SK-N-MC (cell line): ENCODE measurements around the gene SDE2.

Experiments used
- DNase-seq: peaks from one replicate; pipeline ENCODE4 v3.0.0-alpha.2; 2011; ENCODE audit warnings: low read depth, low spot score
- H3K27ac ChIP-seq: fragments of 200-600 bp; sonication (generic); 2 replicates; pipeline ENCODE4 v1.5.1; 2016; ENCODE audit warnings: mixed run types
- H3K36me3 ChIP-seq: fragments of 200-600 bp; sonication (generic); 2 replicates; pipeline ENCODE4 v1.6.1; 2017; ENCODE audit warnings: antibody characterized with exemption, low read length, mixed read lengths; ENCODE audit not compliant: insufficient read depth
- H3K4me3 ChIP-seq: fragments of 200-600 bp; sonication (generic); 2 replicates; pipeline ENCODE4 v1.5.1; 2016
- H3K9ac ChIP-seq: fragments of 200-600 bp; sonication (generic); 2 replicates; pipeline ENCODE4 v1.8.0; 2017; ENCODE audit warnings: mixed run types, mixed read lengths; ENCODE audit not compliant: insufficient read length
- H3K9me3 ChIP-seq: fragments of 200-600 bp; sonication (generic); 2 replicates; pipeline ENCODE4 v1.6.1; 2017; ENCODE audit warnings: low read depth, mild to moderate bottlenecking, antibody characterized with exemption, low read length, moderate library complexity, mixed read lengths
- EZH2 ChIP-seq: fragments of 200-600 bp; sonication (generic); IDR thresholded peaks from one replicate; pipeline ENCODE4 v1.6.1; 2017; ENCODE audit warnings: antibody characterized with exemption
- FOXP2 ChIP-seq: optimal IDR thresholded peaks from 2 replicates; pipeline ENCODE3; 2011; ENCODE audit warnings: mild to moderate bottlenecking, moderate library complexity; ENCODE audit not compliant: insufficient read depth; ENCODE audit errors: extremely low read length, control extremely low read depth
- POLR2AphosphoS5 ChIP-seq: IDR thresholded peaks from 2 replicates; pipeline ENCODE4 v1.6.1; 2012; ENCODE audit warnings: mild to moderate bottlenecking, low read depth, low read length, borderline replicate concordance

SDE2 gene

DNA sequence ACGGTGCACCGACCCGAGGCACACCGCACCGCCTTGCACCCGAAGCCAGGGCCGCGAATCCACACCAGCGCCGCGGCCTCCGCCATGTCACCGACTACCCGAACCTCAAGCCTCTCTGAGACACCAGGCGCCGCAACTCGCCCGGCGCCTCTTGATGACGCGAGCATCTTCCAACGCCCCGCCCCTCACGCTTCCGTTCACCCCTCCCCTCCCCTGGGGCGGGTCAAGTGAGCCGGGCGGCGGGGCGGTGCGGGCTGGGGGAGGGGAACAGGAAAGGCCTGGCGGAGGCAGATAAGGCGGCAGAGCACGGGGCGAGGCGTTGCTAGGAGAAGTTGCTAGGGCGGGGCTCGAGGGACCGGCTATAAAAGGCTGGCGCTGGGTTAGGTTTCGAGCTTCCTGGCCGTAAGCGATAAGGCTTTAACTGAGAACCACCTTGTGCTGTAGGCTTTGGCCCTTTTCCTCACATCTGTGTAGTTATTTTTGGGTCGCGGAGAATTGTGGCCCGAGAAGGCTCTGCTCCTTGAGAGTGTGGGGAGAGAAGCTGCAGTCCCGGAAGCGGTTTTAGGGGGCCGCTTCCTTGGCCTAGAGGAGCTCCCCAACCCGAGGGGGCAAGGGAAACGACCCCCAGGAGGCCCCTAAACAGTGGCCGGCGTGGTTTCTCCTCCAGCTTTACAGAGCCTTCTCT, at the start of gene SDE2:
TSS of gene SDE2 (minus strand) at position 117 of the 685 bp plus-strand sequence. CDS start at position 86, 31 bp downstream.
- DNase-seq = peak; percentile 95
- peak; percentile 99 for TF ChIP-seq POLR2AphosphoS5
- TF ChIP-seq EZH2 = no peak
- peak; percentile 43 for TF ChIP-seq FOXP2
- peak within 1 kb of the TSS; percentile 95 for H3K27ac ChIP-seq

GRCh38 chr1:226048886-226049285, 49.7 kb upstream of the SDE2 start:
- Histone ChIP-seq H3K4me3 (no peak overlapping the region), H3K9ac (no peak overlapping the region), H3K36me3 (no peaks in the 10 kb centered on the region), H3K27ac (no peak overlapping the region), H3K9me3 (no peaks in the 10 kb centered on the region)
- no peak for DNase-seq
- TF ChIP-seq EZH2 = no peak
- no peak for TF ChIP-seq FOXP2
- TF ChIP-seq POLR2AphosphoS5 = no peak

More for the DNA sequence above, at the start of gene SDE2:
- peak within 1 kb of the TSS; percentile 91 for H3K4me3 ChIP-seq
- no peaks in the 10 kb centered on the region for H3K9me3 ChIP-seq
- H3K36me3 ChIP-seq = peaks cover 13% of the 10 kb centered on the region
- H3K9ac ChIP-seq = peak within 1 kb of the TSS; percentile 93

DNA sequence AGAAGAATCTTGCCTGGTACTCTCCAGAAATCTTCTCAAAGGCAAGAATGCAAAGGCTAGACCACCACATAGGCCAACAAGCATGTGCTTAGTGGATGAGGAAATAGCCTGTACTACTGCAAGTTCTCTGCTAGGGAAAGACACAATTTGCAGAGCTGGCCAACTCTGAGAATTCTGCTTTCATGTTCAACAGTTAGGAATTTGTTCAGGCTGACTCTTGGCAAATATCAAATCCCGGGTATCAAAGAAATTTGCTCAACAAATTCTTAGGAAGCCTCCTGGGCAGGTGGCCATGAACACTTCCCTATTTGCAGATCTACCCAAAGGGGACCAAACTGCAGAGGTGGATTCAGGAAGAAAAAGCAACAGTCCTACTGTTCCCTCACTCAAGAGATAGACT, 48.4 kb upstream of the SDE2 start:
- no peak overlapping the region for H3K27ac ChIP-seq

DNA sequence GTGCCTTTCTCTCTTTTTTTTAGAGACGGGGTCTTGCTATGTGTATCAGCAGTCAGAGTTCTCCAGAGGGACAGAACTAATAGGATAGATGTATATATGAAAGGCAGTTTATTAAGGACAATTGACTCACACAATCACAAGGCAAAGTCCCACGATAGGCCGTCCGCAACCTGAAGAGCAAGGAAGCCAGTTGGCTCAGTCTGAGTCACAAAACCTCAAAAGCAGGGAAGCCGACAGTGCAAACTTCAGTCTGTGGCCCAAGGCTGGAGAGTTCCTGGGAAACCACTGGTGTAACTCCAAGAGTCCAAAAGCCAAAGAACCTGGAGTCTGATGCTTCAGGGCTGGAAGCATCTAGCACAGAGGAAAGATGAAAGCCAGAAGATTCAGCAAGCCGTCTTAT, 47.1 kb upstream of the SDE2 start:
- H3K9me3 ChIP-seq = no peaks in the 10 kb centered on the region
- no peak for DNase-seq
- no peak overlapping the region for H3K27ac ChIP-seq
- no peak overlapping the region for H3K9ac ChIP-seq
- TF ChIP-seq EZH2 (no peak), POLR2AphosphoS5 (no peak), FOXP2 (no peak)
- H3K36me3 ChIP-seq = no peaks in the 10 kb centered on the region
- H3K4me3 ChIP-seq = no peak overlapping the region

More for the DNA sequence above, 48.4 kb upstream of the SDE2 start:
- DNase-seq = no peak
- Histone ChIP-seq H3K36me3 (no peaks in the 10 kb centered on the region), H3K4me3 (no peak overlapping the region), H3K9me3 (no peaks in the 10 kb centered on the region), H3K9ac (no peak overlapping the region)
- TF ChIP-seq FOXP2 = no peak
- no peak for TF ChIP-seq POLR2AphosphoS5
- TF ChIP-seq EZH2 = no peak

GRCh38 chr1:226044514-226045101, 45.5 kb upstream of the SDE2 start:
- no peak overlapping the region for H3K27ac ChIP-seq
- H3K9ac ChIP-seq = no peak overlapping the region
- DNase-seq = no peak
- no peak for TF ChIP-seq FOXP2
- no peak for TF ChIP-seq POLR2AphosphoS5
- no peak for TF ChIP-seq EZH2
- H3K4me3 ChIP-seq = no peak overlapping the region
- no peaks in the 10 kb centered on the region for H3K9me3 ChIP-seq
- H3K36me3 ChIP-seq = no peaks in the 10 kb centered on the region

GRCh38 chr1:226041419-226041818, 42.3 kb upstream of the SDE2 start:
- no peak overlapping the region for H3K27ac ChIP-seq
- H3K4me3 ChIP-seq = no peak overlapping the region
- TF ChIP-seq FOXP2 = no peak
- TF ChIP-seq EZH2 = no peak
- no peak for TF ChIP-seq POLR2AphosphoS5
- no peak overlapping the region for H3K9ac ChIP-seq
- DNase-seq = no peak
- H3K9me3 ChIP-seq = no peaks in the 10 kb centered on the region
- H3K36me3 ChIP-seq = no peaks in the 10 kb centered on the region

GRCh38 chr1:226038661-226039060, 39.5 kb upstream of the SDE2 start:
- H3K36me3 ChIP-seq = no peaks in the 10 kb centered on the region
- TF ChIP-seq POLR2AphosphoS5 = no peak
- no peak for TF ChIP-seq FOXP2
- TF ChIP-seq EZH2 = no peak
- no peak overlapping the region for H3K27ac ChIP-seq
- no peak overlapping the region for H3K4me3 ChIP-seq
- no peak for DNase-seq
- H3K9ac ChIP-seq = no peak overlapping the region
- H3K9me3 ChIP-seq = no peaks in the 10 kb centered on the region

GRCh38 chr1:226035915-226036314, 36.8 kb upstream of the SDE2 start:
- no peak overlapping the region for H3K4me3 ChIP-seq
- no peaks in the 10 kb centered on the region for H3K9me3 ChIP-seq
- H3K27ac ChIP-seq = no peak overlapping the region
- TF ChIP-seq EZH2 (no peak), POLR2AphosphoS5 (no peak), FOXP2 (no peak)
- H3K36me3 ChIP-seq = no peaks in the 10 kb centered on the region
- H3K9ac ChIP-seq = no peak overlapping the region
- no peak for DNase-seq
